GM21717 (cell line): ENCODE measurements around the gene TUBGCP5.
A peak's percentile ranks its signal among the peaks of the same experiment; 100 is the strongest.

Experiments
- ATAC-seq: cut with Tn5 transposase; IDR thresholded peaks from one replicate; pipeline ENCODE4 v1.9.1; 2021; ENCODE audit warnings: mild to moderate bottlenecking, moderate library complexity; ENCODE audit not compliant: unreplicated experiment

Gene TUBGCP5

GRCh38 chr15:22979238-22980188 is 59.9 kb downstream of the TUBGCP5 start:
- peak; percentile 48 for ATAC-seq

GRCh38 chr15:22978691-22979237 is 60.6 kb downstream of the TUBGCP5 start:
- peak; percentile 33 for ATAC-seq

GRCh38 chr15:22974745-22975144 is 64.6 kb downstream of the TUBGCP5 start:
- no peak for ATAC-seq

- ATAC-seq = no peak
Observed at GRCh38 chr15:22973987-22974386, 65.4 kb downstream of the TUBGCP5 start.

GRCh38 chr15:22973286-22973685 is 66.1 kb downstream of the TUBGCP5 start:
- peak; percentile 74 for ATAC-seq

- ATAC-seq = no peak
Observed at GRCh38 chr15:22969489-22969888, 69.9 kb downstream of the TUBGCP5 start.

- ATAC-seq = no peak
Observed at GRCh38 chr15:22968366-22968765, 71.0 kb downstream of the TUBGCP5 start.

- no peak for ATAC-seq
Observed at GRCh38 chr15:22967084-22967770, 72.1 kb downstream of the TUBGCP5 start.

GRCh38 chr15:22966321-22967083 is 72.9 kb downstream of the TUBGCP5 start:
- no peak for ATAC-seq

GRCh38 chr15:22963641-22964040 is 75.7 kb downstream of the TUBGCP5 start:
- ATAC-seq = no peak

- no peak for ATAC-seq
Observed at GRCh38 chr15:22962611-22963010, 76.8 kb downstream of the TUBGCP5 start.

- no peak for ATAC-seq
Observed at GRCh38 chr15:22961762-22962161, 77.6 kb downstream of the TUBGCP5 start.

- no peak for ATAC-seq
Observed at GRCh38 chr15:22960556-22960955, 78.8 kb downstream of the TUBGCP5 start.

- ATAC-seq = no peak
Observed at GRCh38 chr15:22960126-22960525, 79.2 kb downstream of the TUBGCP5 start.

GRCh38 chr15:22959321-22960101 is 79.9 kb downstream of the TUBGCP5 start:
- ATAC-seq = no peak

- ATAC-seq = no peak
Observed at GRCh38 chr15:22958487-22959280, 80.7 kb downstream of the TUBGCP5 start.

- no peak for ATAC-seq
Observed at GRCh38 chr15:22956978-22957260, 82.5 kb downstream of the TUBGCP5 start.

- no peak for ATAC-seq
Observed at GRCh38 chr15:22956257-22956977, 83.0 kb downstream of the TUBGCP5 start.

GRCh38 chr15:22955544-22956119 is 83.7 kb downstream of the TUBGCP5 start:
- ATAC-seq = no peak
